GM12878 (cell line): ENCODE results near the gene NUDT9. TPM values are rescaled to one million over a fixed set of nuclear protein-coding genes. Genes with fewer than 3 reads are reported as not detected.
A peak's percentile ranks its signal among the peaks of the same experiment; 100 is the strongest.

Experiments
- EGR1 ChIP-seq, 2 experiments: IDR thresholded peaks; 1 replicate in 1 of 2; 2 replicates in 1 of 2; pipeline ENCODE4 v1.6.1; 2011 to 2012; ENCODE audit warnings: low read depth in 2 of 2, low read length in 2 of 2, borderline replicate concordance in 1 of 2, mild to moderate bottlenecking in 1 of 2, moderate library complexity in 1 of 2
- IKZF2 ChIP-seq, 2 experiments: fragments of 450-650 bp; IDR thresholded peaks; 2 replicates each; pipeline ENCODE4 v1.6.1; 2017; ENCODE audit warnings: mild to moderate bottlenecking in 2 of 2, moderate library complexity in 2 of 2
- PML ChIP-seq: IDR thresholded peaks from 2 replicates; pipeline ENCODE4 v1.6.1; 2012; ENCODE audit warnings: low read length, inconsistent platforms
- SMAD5 ChIP-seq: IDR thresholded peaks from 2 replicates; pipeline ENCODE4 v1.6.1; 2016; ENCODE audit warnings: antibody characterized with exemption, low read depth
- ZNF24 ChIP-seq: fragments of 450-650 bp; IDR thresholded peaks from 2 replicates; pipeline ENCODE4 v1.6.1; 2017; ENCODE audit warnings: antibody characterized with exemption, mild to moderate bottlenecking
- polyA plus RNA-seq, 11 experiments: library from polyadenylated mRNA; depleted of rRNA in 4 of 11; unstranded in 6 of 11; stranded (reverse) in 5 of 11; fragments of >200 nt; fragmentation: Nextera tagmentation in 4 of 11; fragmentation: Illumina TruSeq in 1 of 11; extraction: Ambion mirVana in 4 of 11; extraction: Trizol in 1 of 11; gene quantifications; 1 replicate in 1 of 11; 2 replicates in 10 of 11; pipeline versions ENCODE4 v1.2.1 to v1.2.3, GENCODE V29; 2011 to 2016; ENCODE audit warnings: inconsistent platforms in 2 of 11, missing spikeins in 2 of 11, low read depth in 1 of 11
- total RNA-seq, 4 experiments: library from RNA; depleted of rRNA in 3 of 4; stranded (reverse); fragments of >200 nt in 3 of 4; fragmentation: Illumina TruSeq in 1 of 4; extraction: Trizol in 1 of 4; gene quantifications; 2 replicates each; pipeline versions ENCODE4 v1.2.1 to v1.2.3, GENCODE V29; 2013 to 2021
- TF ChIP-seq, protein P1 (sequence below): fragments of 450-650 bp; IDR thresholded peaks from 2 replicates; pipeline ENCODE4 v1.6.1; 2018; ENCODE audit warnings: borderline replicate concordance, mild to moderate bottlenecking; ENCODE audit not compliant: partially characterized antibody
- TF ChIP-seq, protein P2 (sequence below): fragments of 450-650 bp; IDR thresholded peaks from 2 replicates; pipeline ENCODE4 v1.6.1; 2017; ENCODE audit warnings: mild to moderate bottlenecking, low read depth, inconsistent platforms; ENCODE audit not compliant: poor library complexity, severe bottlenecking

NUDT9 gene
- total and polyA plus RNA-seq, 10 of the 15 experiments (the other 5 are each of a cell fraction or from before 2014, with no cell fraction given), result 8.4 to 28.3 (median 14.6) TPM

DNA sequence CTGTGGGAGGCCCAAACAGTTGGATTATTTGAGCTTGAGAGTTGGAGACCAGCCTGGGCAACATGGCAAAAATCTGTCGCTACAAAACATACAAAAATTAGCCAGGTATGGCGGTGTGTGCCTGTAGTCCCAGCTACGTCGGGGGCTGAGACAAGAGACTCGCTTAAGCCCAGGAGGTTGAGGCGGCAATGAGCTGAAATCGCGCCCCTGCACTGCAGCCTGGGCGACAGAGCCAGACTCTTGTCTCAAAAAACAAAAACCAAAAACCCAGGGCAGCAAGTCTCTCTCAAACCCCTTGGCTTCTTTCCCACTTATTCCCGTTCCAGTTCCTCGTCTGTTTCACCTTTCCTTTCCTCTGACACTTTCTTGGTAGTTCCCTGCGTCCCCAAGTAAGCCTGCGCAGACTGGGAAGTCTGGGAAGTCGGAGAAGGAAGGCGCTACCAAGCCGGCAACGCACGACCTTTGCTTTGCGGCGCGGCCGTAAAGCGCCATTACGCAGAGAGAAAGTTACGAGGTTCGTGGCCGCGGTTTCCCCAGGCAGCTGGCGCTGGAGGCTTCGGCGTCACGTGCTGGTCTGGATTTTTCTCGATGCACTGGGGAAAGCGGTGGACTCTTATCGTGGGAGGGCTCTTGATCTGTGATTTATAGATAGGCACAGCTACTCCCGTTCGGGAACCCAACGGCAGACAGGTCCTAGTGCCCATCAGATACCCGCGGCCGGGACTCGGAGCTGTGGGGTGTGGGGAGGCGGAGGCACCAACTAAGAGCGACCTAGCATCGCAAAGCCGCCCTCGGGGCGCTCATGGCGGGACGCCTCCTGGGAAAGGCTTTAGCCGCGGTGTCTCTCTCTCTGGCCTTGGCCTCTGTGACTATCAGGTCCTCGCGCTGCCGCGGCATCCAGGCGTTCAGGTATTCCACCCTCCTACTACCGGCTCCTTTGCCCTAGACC is at the start of gene NUDT9 (continued):
- peak; percentile 90 to 93 for TF ChIP-seq IKZF2 (IDR thresholded peaks at IDR 0.05)
- peak in 1 of 2 experiments; percentile 55; a peak in 1 of 3 replicates for TF ChIP-seq EGR1 (IDR thresholded peaks at IDR 0.05; ENCODE audit: borderline replicate concordance in 1 of 2, low read depth in 2 of 2, low read length in 2 of 2)
- TF ChIP-seq, protein P1, sequence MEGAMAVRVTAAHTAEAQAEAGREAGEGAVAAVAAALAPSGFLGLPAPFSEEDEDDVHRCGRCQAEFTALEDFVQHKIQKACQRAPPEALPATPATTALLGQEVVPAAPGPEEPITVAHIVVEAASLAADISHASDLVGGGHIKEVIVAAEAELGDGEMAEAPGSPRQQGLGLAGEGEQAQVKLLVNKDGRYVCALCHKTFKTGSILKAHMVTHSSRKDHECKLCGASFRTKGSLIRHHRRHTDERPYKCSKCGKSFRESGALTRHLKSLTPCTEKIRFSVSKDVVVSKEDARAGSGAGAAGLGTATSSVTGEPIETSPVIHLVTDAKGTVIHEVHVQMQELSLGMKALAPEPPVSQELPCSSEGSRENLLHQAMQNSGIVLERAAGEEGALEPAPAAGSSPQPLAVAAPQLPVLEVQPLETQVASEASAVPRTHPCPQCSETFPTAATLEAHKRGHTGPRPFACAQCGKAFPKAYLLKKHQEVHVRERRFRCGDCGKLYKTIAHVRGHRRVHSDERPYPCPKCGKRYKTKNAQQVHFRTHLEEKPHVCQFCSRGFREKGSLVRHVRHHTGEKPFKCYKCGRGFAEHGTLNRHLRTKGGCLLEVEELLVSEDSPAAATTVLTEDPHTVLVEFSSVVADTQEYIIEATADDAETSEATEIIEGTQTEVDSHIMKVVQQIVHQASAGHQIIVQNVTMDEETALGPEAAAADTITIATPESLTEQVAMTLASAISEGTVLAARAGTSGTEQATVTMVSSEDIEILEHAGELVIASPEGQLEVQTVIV, result peak; percentile 100
- peak; percentile 77 for TF ChIP-seq SMAD5
- TF ChIP-seq ZNF24, result no peak
- TF ChIP-seq, protein P2, sequence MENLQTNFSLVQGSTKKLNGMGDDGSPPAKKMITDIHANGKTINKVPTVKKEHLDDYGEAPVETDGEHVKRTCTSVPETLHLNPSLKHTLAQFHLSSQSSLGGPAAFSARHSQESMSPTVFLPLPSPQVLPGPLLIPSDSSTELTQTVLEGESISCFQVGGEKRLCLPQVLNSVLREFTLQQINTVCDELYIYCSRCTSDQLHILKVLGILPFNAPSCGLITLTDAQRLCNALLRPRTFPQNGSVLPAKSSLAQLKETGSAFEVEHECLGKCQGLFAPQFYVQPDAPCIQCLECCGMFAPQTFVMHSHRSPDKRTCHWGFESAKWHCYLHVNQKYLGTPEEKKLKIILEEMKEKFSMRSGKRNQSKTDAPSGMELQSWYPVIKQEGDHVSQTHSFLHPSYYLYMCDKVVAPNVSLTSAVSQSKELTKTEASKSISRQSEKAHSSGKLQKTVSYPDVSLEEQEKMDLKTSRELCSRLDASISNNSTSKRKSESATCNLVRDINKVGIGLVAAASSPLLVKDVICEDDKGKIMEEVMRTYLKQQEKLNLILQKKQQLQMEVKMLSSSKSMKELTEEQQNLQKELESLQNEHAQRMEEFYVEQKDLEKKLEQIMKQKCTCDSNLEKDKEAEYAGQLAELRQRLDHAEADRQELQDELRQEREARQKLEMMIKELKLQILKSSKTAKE, result no peak
- peak; percentile 88 for TF ChIP-seq PML
